Astrocyte (in vitro differentiated cells and primary cell): Measurements from ENCODE around the gene DAGLA. TPM values are rescaled to one million over a fixed set of nuclear protein-coding genes. Genes with fewer than 3 reads are reported as not detected.

ENCODE experiments used
- DNase-seq: peaks from one replicate; pipeline ENCODE4 v3.0.0-alpha.2; 2010; ENCODE audit warnings: low read depth
- FAIRE-seq: peaks from 2 replicates; lab custom pipeline; 2011; peaks lifted over from hg19 to GRCh38; lab: Jason Lieb, UNC
- H2AFZ ChIP-seq: 2 replicates; pipeline ENCODE4 v1.6.0; 2012; ENCODE audit warnings: low read depth, low read length, inconsistent platforms
- H3K27ac ChIP-seq: 2 replicates; pipeline ENCODE4 v1.5.1; 2011; ENCODE audit warnings: low read depth, low read length, inconsistent platforms
- H3K27me3 ChIP-seq: 2 replicates; pipeline ENCODE4 v1.6.0; 2011; ENCODE audit warnings: low read length, inconsistent platforms; ENCODE audit not compliant: insufficient read depth
- H3K36me3 ChIP-seq: 2 replicates; pipeline ENCODE4 v1.5.1; 2011; ENCODE audit warnings: low read length, inconsistent platforms; ENCODE audit not compliant: insufficient read depth
- H3K4me1 ChIP-seq: 2 replicates; pipeline ENCODE4 v1.5.1; 2011; ENCODE audit warnings: low read length, inconsistent platforms; ENCODE audit not compliant: insufficient read depth
- H3K4me2 ChIP-seq: 2 replicates; pipeline ENCODE4 v1.6.0; 2012; ENCODE audit warnings: low read length, inconsistent platforms
- H3K4me3 ChIP-seq: 2 replicates; pipeline ENCODE4 v1.5.1; 2011; ENCODE audit warnings: low read depth, mild to moderate bottlenecking, low read length, inconsistent platforms; ENCODE audit not compliant: insufficient read depth
- H3K79me2 ChIP-seq: 2 replicates; pipeline ENCODE4 v1.6.0; 2012; ENCODE audit warnings: mild to moderate bottlenecking, low read length, inconsistent platforms; ENCODE audit not compliant: insufficient read depth
- H3K9ac ChIP-seq: 2 replicates; pipeline ENCODE4 v1.6.0; 2012; ENCODE audit warnings: mild to moderate bottlenecking, low read length, inconsistent platforms
- H3K9me3 ChIP-seq: 2 replicates; pipeline ENCODE4 v1.5.1; 2012; ENCODE audit warnings: low read depth, mild to moderate bottlenecking, low read length, inconsistent platforms; ENCODE audit not compliant: insufficient read depth
- H4K20me1 ChIP-seq: 2 replicates; pipeline ENCODE4 v1.6.0; 2012; ENCODE audit warnings: low read length, inconsistent platforms; ENCODE audit not compliant: insufficient read depth
- H3K27ac Mint-ChIP-seq: one replicate; pipeline ENCODE4 v1.8.0; 2021; ENCODE audit warnings: mild to moderate bottlenecking, mixed read lengths; ENCODE audit not compliant: unreplicated experiment
- H3K27me3 Mint-ChIP-seq: one replicate; pipeline ENCODE4 v1.8.0; 2021; ENCODE audit warnings: low read depth, mixed read lengths; ENCODE audit not compliant: unreplicated experiment
- H3K36me3 Mint-ChIP-seq: one replicate; pipeline ENCODE4 v1.8.0; 2021; ENCODE audit warnings: low read depth, mixed read lengths; ENCODE audit not compliant: unreplicated experiment
- H3K4me1 Mint-ChIP-seq: one replicate; pipeline ENCODE4 v1.8.0; 2021; ENCODE audit warnings: low read depth, mixed read lengths; ENCODE audit not compliant: unreplicated experiment
- H3K4me3 Mint-ChIP-seq: one replicate; pipeline ENCODE4 v1.8.0; 2021; ENCODE audit warnings: mild to moderate bottlenecking, moderate library complexity, mixed read lengths; ENCODE audit not compliant: unreplicated experiment
- H3K9me3 Mint-ChIP-seq: one replicate; pipeline ENCODE4 v1.8.0; 2021; ENCODE audit warnings: mild to moderate bottlenecking, mixed read lengths; ENCODE audit not compliant: unreplicated experiment
- CTCF ChIP-seq: IDR thresholded peaks from 2 replicates; pipeline ENCODE4 v1.5.1; 2011; ENCODE audit warnings: low read depth, mild to moderate bottlenecking, inconsistent platforms, low read length, moderate library complexity; ENCODE audit not compliant: insufficient read depth
- EZH2 ChIP-seq: IDR thresholded peaks from 2 replicates; pipeline ENCODE4 v1.6.1; 2012; ENCODE audit warnings: mild to moderate bottlenecking, low read length, inconsistent platforms; ENCODE audit not compliant: insufficient read depth
- total RNA-seq: library from RNA; stranded (reverse); gene quantifications from 2 replicates; pipeline ENCODE4 v1.2.1, GENCODE V29; 2021

Gene DAGLA
- total RNA-seq, 1 donor from 2014 or later: 5.5 TPM

- Mint-ChIP-seq H3K27ac (no peak overlapping the region), H3K4me1 (peaks cover 9% of the 10 kb centered on the region), H3K36me3 (peaks cover 5% of the 10 kb centered on the region), H3K4me3 (no peak overlapping the region), H3K27me3 (no peaks in the 10 kb centered on the region), H3K9me3 (no peaks in the 10 kb centered on the region)
- DNase-seq (no peak), FAIRE-seq (no peak)
- no peak overlapping the region for H3K4me3 ChIP-seq
- H4K20me1 ChIP-seq: no peaks in the 10 kb centered on the region
- no peaks in the 10 kb centered on the region for H3K79me2 ChIP-seq
- H3K27me3 ChIP-seq: no peaks in the 10 kb centered on the region
- H3K4me2 ChIP-seq: no peak overlapping the region
- TF ChIP-seq EZH2: no peak
- TF ChIP-seq CTCF: no peak
- no peak overlapping the region for H2AFZ ChIP-seq
- H3K9ac ChIP-seq: no peak overlapping the region
- H3K4me1 ChIP-seq: peaks cover 23% of the 10 kb centered on the region
- no peaks in the 10 kb centered on the region for H3K36me3 ChIP-seq
- H3K9me3 ChIP-seq: no peaks in the 10 kb centered on the region
- H3K27ac ChIP-seq: no peak overlapping the region
Measured at GRCh38 chr11:61746442-61747191, 66.4 kb downstream of the DAGLA start.

GRCh38 chr11:61747192-61747966 lies 67.2 kb downstream of the DAGLA start:
- Histone ChIP-seq H4K20me1 (no peaks in the 10 kb centered on the region), H3K9me3 (no peaks in the 10 kb centered on the region), H3K4me2 (no peak overlapping the region), H3K9ac (no peak overlapping the region), H3K36me3 (no peaks in the 10 kb centered on the region), H3K79me2 (no peaks in the 10 kb centered on the region), H3K4me1 (peaks cover 27% of the 10 kb centered on the region), H3K27ac (no peak overlapping the region), H3K27me3 (no peaks in the 10 kb centered on the region), H3K4me3 (no peak overlapping the region), H2AFZ (no peak overlapping the region)
- H3K36me3 Mint-ChIP-seq: no peaks in the 10 kb centered on the region
- DNase-seq: peak; percentile 29
- H3K9me3 Mint-ChIP-seq: no peaks in the 10 kb centered on the region
- peak; percentile 53 for TF ChIP-seq CTCF
- TF ChIP-seq EZH2: no peak
- no peak for FAIRE-seq
- no peak overlapping the region for H3K27ac Mint-ChIP-seq
- H3K27me3 Mint-ChIP-seq: no peaks in the 10 kb centered on the region
- H3K4me1 Mint-ChIP-seq: peaks cover 9% of the 10 kb centered on the region
- H3K4me3 Mint-ChIP-seq: no peak overlapping the region

GRCh38 chr11:61747967-61748285 lies 67.7 kb downstream of the DAGLA start:
- H3K4me3 ChIP-seq: no peak overlapping the region
- H3K27me3 ChIP-seq: no peaks in the 10 kb centered on the region
- no peak overlapping the region for H2AFZ ChIP-seq
- H3K27ac ChIP-seq: no peak overlapping the region
- no peak overlapping the region for H3K9ac ChIP-seq
- TF ChIP-seq EZH2: no peak
- no peak for TF ChIP-seq CTCF
- FAIRE-seq: no peak
- no peak for DNase-seq
- no peaks in the 10 kb centered on the region for H3K27me3 Mint-ChIP-seq
- H3K79me2 ChIP-seq: no peaks in the 10 kb centered on the region
- no peaks in the 10 kb centered on the region for H3K9me3 Mint-ChIP-seq
- peaks cover 31% of the 10 kb centered on the region for H3K4me1 ChIP-seq
- H3K4me3 Mint-ChIP-seq: no peak overlapping the region
- H4K20me1 ChIP-seq: no peaks in the 10 kb centered on the region
- no peaks in the 10 kb centered on the region for H3K36me3 ChIP-seq
- no peak overlapping the region for H3K27ac Mint-ChIP-seq
- peaks cover 6% of the 10 kb centered on the region for H3K4me1 Mint-ChIP-seq
- H3K36me3 Mint-ChIP-seq: no peaks in the 10 kb centered on the region
- H3K9me3 ChIP-seq: no peaks in the 10 kb centered on the region
- H3K4me2 ChIP-seq: no peak overlapping the region
